RWPE1 (cell line): ENCODE data around the gene TAS1R1.

Experiments used
- CTCF ChIA-PET: fragments of 350-600 bp; sonication (Branson Sonifier 250); formaldehyde crosslinking; extraction: SDS; loops from one replicate; lab custom pipeline; 2021; lab: Yijun Ruan, JAX
- POLR2A ChIA-PET: fragments of 400-600 bp; formaldehyde crosslinking; extraction: SDS; loops from one replicate; lab custom pipeline; 2020; ENCODE audit warnings: antibody characterized with exemption; ENCODE audit not compliant: low non-redundant PET; lab: Yijun Ruan, JAX
- DNase-seq: peaks from one replicate; pipeline ENCODE4 v3.0.0; 2012; ENCODE audit warnings: low spot score
- H3K27ac ChIP-seq: fragments of 450-650 bp; 2 replicates; pipeline ENCODE4 v1.5.1; 2017
- TF ChIP-seq, protein P1 (sequence below): fragments of 450-650 bp; conservative IDR thresholded peaks from 2 replicates; pipeline ENCODE4 v1.5.1; 2017; ENCODE audit warnings: low read depth, mild to moderate bottlenecking

The TAS1R1 gene

DNA sequence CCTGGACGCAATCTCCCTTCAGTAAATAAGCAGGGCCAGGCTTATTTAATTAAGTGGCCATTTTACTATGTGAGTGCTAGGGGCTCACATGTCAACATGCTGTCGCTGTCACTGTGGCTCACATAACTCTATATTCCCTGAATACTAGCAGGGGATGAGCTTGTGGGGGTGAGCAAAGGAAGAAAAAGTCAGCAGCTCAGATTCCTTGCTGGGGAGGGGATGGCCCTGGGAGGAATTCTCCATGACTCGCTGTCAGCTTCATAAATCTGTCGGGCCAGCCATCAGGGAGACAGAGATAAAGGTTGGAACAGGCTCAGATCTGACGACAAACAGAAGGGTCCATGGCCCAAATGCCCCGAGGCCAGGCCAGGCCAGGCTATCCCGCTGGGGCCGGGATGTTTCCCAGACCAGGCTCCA lies 37.7 kb upstream of the TAS1R1 start:
- POLR2A ChIA-PET, result no interaction called here
- CTCF ChIA-PET, result no interaction called here
- TF ChIP-seq, protein P1, sequence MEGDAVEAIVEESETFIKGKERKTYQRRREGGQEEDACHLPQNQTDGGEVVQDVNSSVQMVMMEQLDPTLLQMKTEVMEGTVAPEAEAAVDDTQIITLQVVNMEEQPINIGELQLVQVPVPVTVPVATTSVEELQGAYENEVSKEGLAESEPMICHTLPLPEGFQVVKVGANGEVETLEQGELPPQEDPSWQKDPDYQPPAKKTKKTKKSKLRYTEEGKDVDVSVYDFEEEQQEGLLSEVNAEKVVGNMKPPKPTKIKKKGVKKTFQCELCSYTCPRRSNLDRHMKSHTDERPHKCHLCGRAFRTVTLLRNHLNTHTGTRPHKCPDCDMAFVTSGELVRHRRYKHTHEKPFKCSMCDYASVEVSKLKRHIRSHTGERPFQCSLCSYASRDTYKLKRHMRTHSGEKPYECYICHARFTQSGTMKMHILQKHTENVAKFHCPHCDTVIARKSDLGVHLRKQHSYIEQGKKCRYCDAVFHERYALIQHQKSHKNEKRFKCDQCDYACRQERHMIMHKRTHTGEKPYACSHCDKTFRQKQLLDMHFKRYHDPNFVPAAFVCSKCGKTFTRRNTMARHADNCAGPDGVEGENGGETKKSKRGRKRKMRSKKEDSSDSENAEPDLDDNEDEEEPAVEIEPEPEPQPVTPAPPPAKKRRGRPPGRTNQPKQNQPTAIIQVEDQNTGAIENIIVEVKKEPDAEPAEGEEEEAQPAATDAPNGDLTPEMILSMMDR, result no peak
- H3K27ac ChIP-seq, result peak overlapping the region; percentile 36; the same call in 1 of the 2 replicates
- DNase-seq, result no peak

DNA sequence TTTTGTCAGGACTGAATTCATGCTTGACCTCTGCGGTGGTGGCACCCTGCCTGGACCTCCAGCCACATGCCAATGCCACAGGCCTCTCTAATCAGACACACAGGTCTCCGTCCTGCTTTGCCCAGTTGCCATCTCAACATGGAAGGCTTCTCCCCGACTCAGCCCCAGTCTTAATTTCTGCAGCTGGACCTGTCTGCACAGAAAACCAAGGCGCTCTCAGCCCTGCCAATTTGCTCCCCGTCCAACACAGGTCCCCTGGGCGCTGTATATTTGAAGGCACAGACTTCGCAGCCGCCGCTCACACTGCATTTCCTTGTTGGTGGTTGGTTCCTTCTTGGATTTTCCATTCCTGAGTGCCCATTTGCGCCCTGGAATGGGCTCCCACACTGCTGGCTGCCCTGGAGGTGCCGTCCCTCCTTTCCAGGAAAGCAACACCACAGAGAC lies 35.6 kb upstream of the TAS1R1 start:
- DNase-seq, result no peak
- TF ChIP-seq, protein P1, result no peak

GRCh38 chr1:6519935-6520671 lies 35.0 kb upstream of the TAS1R1 start:
- DNase-seq, result peak; percentile 80
- POLR2A ChIA-PET, result no interaction called here

More for the DNA sequence above, 35.6 kb upstream of the TAS1R1 start:
- CTCF ChIA-PET, result interaction anchor here (0.8 kb wide), 1 partner anchor 96 kb away, joined by 5 read pairs; no protein-coding TSS in a partner anchor
- H3K27ac ChIP-seq, result peak overlapping the region; percentile 82
- POLR2A ChIA-PET, result no interaction called here

GRCh38 chr1:6521536-6521935 lies 33.6 kb upstream of the TAS1R1 start:
- peak; percentile 58 for DNase-seq
- ChIA-PET CTCF (interaction anchor here (0.7 to 1.0 kb wide), 2 partner anchors 8 to 1747 kb away, joined by 3 to 4 read pairs; no protein-coding TSS in a partner anchor), POLR2A (interaction anchor here (0.6 kb wide), 1 partner anchor 31 kb away, joined by 3 read pairs; no protein-coding TSS in a partner anchor)
- peak overlapping the region; percentile 47 for H3K27ac ChIP-seq
- TF ChIP-seq, protein P1, result no peak

More at GRCh38 chr1:6519935-6520671, 35.0 kb upstream of the TAS1R1 start:
- TF ChIP-seq, protein P1, result no peak
- peak overlapping the region; percentile 82 for H3K27ac ChIP-seq
- CTCF ChIA-PET, result no interaction called here

GRCh38 chr1:6523566-6523965 lies 31.5 kb upstream of the TAS1R1 start:
- DNase-seq, result peak; percentile 65
- CTCF ChIA-PET, result interaction anchor here (0.6 to 1.4 kb wide), 6 partner anchors 10 to 378 kb away, joined by 3 to 7 read pairs (median 4); no protein-coding TSS in a partner anchor
- peak overlapping the region; percentile 32 for H3K27ac ChIP-seq
- POLR2A ChIA-PET, result interaction anchor here (0.7 to 1.2 kb wide), 2 partner anchors 33 to 79 kb away, joined by 5 read pairs; partner anchors contain the start of gene KLHL21
- TF ChIP-seq, protein P1, result peak; percentile 48

- POLR2A ChIA-PET, result no interaction called here
- TF ChIP-seq, protein P1, result no peak
- DNase-seq, result no peak
- H3K27ac ChIP-seq, result no peak overlapping the region
- CTCF ChIA-PET, result interaction anchor here (2.2 kb wide), 1 partner anchor 37 kb away, joined by 6 read pairs; no protein-coding TSS in a partner anchor
These were observed 28.8 kb upstream of the TAS1R1 start for GRCh38 chr1:6526316-6526715.
